ENCODE measurements around the gene FAM186B. TPM values are rescaled to one million over a fixed set of nuclear protein-coding genes. Genes with fewer than 3 reads are reported as not detected.

Gene FAM186B
- total RNA-seq, 1 experiment from 2014 or later, result 0.46 TPM

DNA sequence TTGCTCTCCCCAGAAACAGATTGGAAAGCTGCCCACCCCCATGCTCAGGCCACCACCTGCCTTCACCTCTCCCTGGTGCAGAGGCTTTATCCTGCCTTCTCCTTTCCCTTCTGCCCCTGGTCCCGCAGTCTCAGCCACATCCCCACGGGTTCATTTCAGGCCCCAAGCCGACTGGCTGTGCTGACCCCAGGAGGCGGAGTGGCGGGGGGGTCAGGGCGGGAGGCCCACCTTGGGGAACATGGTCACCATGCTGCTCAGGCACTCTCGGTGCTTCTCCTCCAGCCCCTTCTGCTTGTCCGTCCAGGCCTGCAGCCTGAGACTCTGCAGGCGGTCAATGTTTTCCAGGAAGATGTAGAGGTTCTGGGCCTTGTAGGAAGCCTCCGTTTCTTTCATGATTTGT lies 6.9 kb downstream of the FAM186B start:
- Histone ChIP-seq H4K91ac (ENCODE audit: insufficient read length, low read depth, low read length) (no peak overlapping the region), H2BK12ac (ENCODE audit: insufficient read length, low read depth, low read length) (no peak overlapping the region), H2AFZ (ENCODE audit: low read length) (no peak overlapping the region), H3K18ac (ENCODE audit: insufficient read length, low read depth, low read length) (no peak overlapping the region), H3K9ac (ENCODE audit: extremely low read depth, insufficient read length, low read length) (no peak overlapping the region), H4K5ac (ENCODE audit: insufficient read length, low read depth, low read length) (no peak overlapping the region), H2BK20ac (ENCODE audit: low read depth, low read length, poor library complexity, severe bottlenecking) (no peak overlapping the region), H3K27ac (ENCODE audit: insufficient read length, low read depth, low read length) (no peak overlapping the region), H3K23ac (ENCODE audit: insufficient read length, low read depth, low read length) (no peak overlapping the region), H3T11ph (ENCODE audit: low read length) (no peak overlapping the region), H4K8ac (replicated peaks; ENCODE audit: insufficient read length, low read depth, low read length) (no peak overlapping the region), H3K4me2 (ENCODE audit: insufficient read depth, insufficient read length, low read length) (no peak overlapping the region), H3K4ac (ENCODE audit: low read depth, low read length) (no peak overlapping the region), H3K56ac (ENCODE audit: insufficient read length, low read depth, low read length) (no peak overlapping the region), H4K20me1 (ENCODE audit: control insufficient read depth, insufficient read depth, insufficient read length) (no peaks in the 10 kb centered on the region), H3K4me1 (ENCODE audit: insufficient read depth, low read length) (no peaks in the 10 kb centered on the region), H3K23me2 (ENCODE audit: insufficient read length, low read depth, low read length, poor library complexity, severe bottlenecking) (no peaks in the 10 kb centered on the region), H3K79me2 (ENCODE audit: insufficient read depth, low read length) (no peaks in the 10 kb centered on the region), H3K14ac (ENCODE audit: insufficient read depth, low read length) (no peak overlapping the region), H2AK5ac (ENCODE audit: insufficient read length, low read length) (no peak overlapping the region), H3K79me1 (ENCODE audit: insufficient read depth, low read depth, low read length, poor library complexity, severe bottlenecking) (no peaks in the 10 kb centered on the region), H3K27me3 (ENCODE audit: insufficient read depth, low read length) (peaks cover 2% of the 10 kb centered on the region; the same call in 1 of the 2 replicates), H2BK5ac (ENCODE audit: insufficient read length, low read length) (no peak overlapping the region), H3K9me3 (ENCODE audit: control insufficient read depth, low read depth, low read length) (no peaks in the 10 kb centered on the region), H2BK120ac (ENCODE audit: low read depth, low read length, poor library complexity, severe bottlenecking) (no peak overlapping the region), H2BK15ac (ENCODE audit: low read depth, low read length) (no peak overlapping the region)
- Mint-ChIP-seq H3K4me1 (peaks cover 0 to 5% of the 10 kb centered on the region in 2 experiments; a peak in 2 of 4 replicates), H3K27ac (peak overlapping the region in 1 of 3 experiments; percentile 28; a peak in 2 of 7 replicates), H3K9me3 (no peaks in the 10 kb centered on the region), H3K27me3 (ENCODE audit: low read depth) (peaks cover 1% of the 10 kb centered on the region; the same call in 1 of the 2 replicates), H3K36me3 (ENCODE audit: insufficient read depth in 1 of 3, low read depth in 3 of 3) (peaks cover 0 to 6% (median 4%) of the 10 kb centered on the region in 3 experiments; a peak in 4 of 7 replicates), H3K4me3 (no peak overlapping the region)
- TF ChIP-seq, protein P1, sequence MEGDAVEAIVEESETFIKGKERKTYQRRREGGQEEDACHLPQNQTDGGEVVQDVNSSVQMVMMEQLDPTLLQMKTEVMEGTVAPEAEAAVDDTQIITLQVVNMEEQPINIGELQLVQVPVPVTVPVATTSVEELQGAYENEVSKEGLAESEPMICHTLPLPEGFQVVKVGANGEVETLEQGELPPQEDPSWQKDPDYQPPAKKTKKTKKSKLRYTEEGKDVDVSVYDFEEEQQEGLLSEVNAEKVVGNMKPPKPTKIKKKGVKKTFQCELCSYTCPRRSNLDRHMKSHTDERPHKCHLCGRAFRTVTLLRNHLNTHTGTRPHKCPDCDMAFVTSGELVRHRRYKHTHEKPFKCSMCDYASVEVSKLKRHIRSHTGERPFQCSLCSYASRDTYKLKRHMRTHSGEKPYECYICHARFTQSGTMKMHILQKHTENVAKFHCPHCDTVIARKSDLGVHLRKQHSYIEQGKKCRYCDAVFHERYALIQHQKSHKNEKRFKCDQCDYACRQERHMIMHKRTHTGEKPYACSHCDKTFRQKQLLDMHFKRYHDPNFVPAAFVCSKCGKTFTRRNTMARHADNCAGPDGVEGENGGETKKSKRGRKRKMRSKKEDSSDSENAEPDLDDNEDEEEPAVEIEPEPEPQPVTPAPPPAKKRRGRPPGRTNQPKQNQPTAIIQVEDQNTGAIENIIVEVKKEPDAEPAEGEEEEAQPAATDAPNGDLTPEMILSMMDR (conservative IDR thresholded peaks at IDR 0.05), result no peak
- no CpG with 5 or more reads among the region's 10 CpGs for WGBS (ENCODE audit: extremely low coverage, insufficient read length, low lambda C conversion rate)
- peak; percentile 25 for DNase-seq
